B cell (primary cell): ENCODE measurements around the gene FCN1. TPM values are rescaled to one million over a fixed set of nuclear protein-coding genes. Genes with fewer than 3 reads are reported as not detected.

Experiments used
- ATAC-seq: fragments of 200-7000 bp; cut with Tn5 transposase; one replicate; pipeline ENCODE4 v1.10.0; 2021; ENCODE audit warnings: low read depth, mild to moderate bottlenecking, moderate number of reproducible peaks, moderate library complexity
- CTCF ChIA-PET: fragments of 350-600 bp; sonication (Branson Sonifier 250); formaldehyde crosslinking; loops from one replicate; lab custom pipeline; 2021; ENCODE audit warnings: antibody characterized with exemption, inconsistent platforms; lab: Charles Lee
- POLR2A ChIA-PET: fragments of 350-600 bp; sonication (Branson Sonifier 250); formaldehyde crosslinking; loops from one replicate; lab custom pipeline; 2021; ENCODE audit warnings: antibody characterized with exemption; lab: Charles Lee
- DNase-seq: peaks from one replicate; pipeline ENCODE4 v3.0.0; 2013
- H2AFZ ChIP-seq: 2 replicates; pipeline ENCODE4 v1.6.1; 2012; ENCODE audit warnings: mild to moderate bottlenecking, low read depth, low read length; ENCODE audit not compliant: insufficient read depth, poor library complexity, severe bottlenecking
- H3K27ac ChIP-seq, 2 donors: 1 replicate in 1 of 2; 2 replicates in 1 of 2; pipeline ENCODE4 v1.5.1; 2012 to 2013; ENCODE audit warnings: low read length in 2 of 2, mild to moderate bottlenecking in 2 of 2, moderate library complexity in 1 of 2
- H3K27me3 ChIP-seq, 4 experiments: fragments of 200-600 bp in 1 of 4; sonication (generic) in 1 of 4; replicated peaks in 1 of 4; 1 replicate in 2 of 4; 2 replicates in 2 of 4; pipeline versions ENCODE4 v1.6.1 to v1.7.0; 2013 to 2016; ENCODE audit warnings: low read length in 3 of 4, mild to moderate bottlenecking in 2 of 4, mixed read lengths in 1 of 4, moderate library complexity in 1 of 4; ENCODE audit not compliant: insufficient read depth in 4 of 4, control insufficient read depth in 3 of 4; ENCODE audit errors: control extremely low read depth in 1 of 4
- H3K36me3 ChIP-seq, 2 experiments: replicated peaks in 1 of 2; 1 replicate in 1 of 2; 2 replicates in 1 of 2; pipeline versions ENCODE4 v1.6.1 to v1.7.1; 2013; ENCODE audit warnings: low read length in 1 of 2; ENCODE audit not compliant: insufficient read depth in 2 of 2, control insufficient read depth in 1 of 2; ENCODE audit errors: control extremely low read depth in 1 of 2, extremely low read depth in 1 of 2
- H3K4me1 ChIP-seq, 2 donors: fragments of 200-600 bp in 1 of 2; sonication (generic) in 1 of 2; 1 replicate in 1 of 2; 2 replicates in 1 of 2; pipeline versions ENCODE4 v1.5.1 to v1.6.1; 2013 to 2017; ENCODE audit warnings: low read length in 2 of 2; ENCODE audit not compliant: control insufficient read depth in 2 of 2, insufficient read depth in 2 of 2
- H3K4me2 ChIP-seq: replicated peaks from 2 replicates; pipeline ENCODE3; 2012; ENCODE audit warnings: mild to moderate bottlenecking, low read depth, low read length; ENCODE audit not compliant: poor library complexity, severe bottlenecking
- H3K4me3 ChIP-seq, 5 experiments: fragments of 200-600 bp in 1 of 5; sonication (generic) in 1 of 5; 1 replicate in 3 of 5; 2 replicates in 2 of 5; pipeline versions ENCODE4 v1.5.1 to v1.7.0; 2011 to 2016; ENCODE audit warnings: low read length in 4 of 5, mild to moderate bottlenecking in 4 of 5, low read depth in 2 of 5, control low read depth in 1 of 5, moderate library complexity in 1 of 5; ENCODE audit not compliant: insufficient read depth in 1 of 5; ENCODE audit errors: control extremely low read depth in 1 of 5, extremely low read depth in 1 of 5
- H3K79me2 ChIP-seq: fragments of 200-600 bp; sonication (generic); one replicate; pipeline ENCODE4 v1.6.0; 2016; ENCODE audit warnings: low read length; ENCODE audit not compliant: control insufficient read depth, insufficient read depth
- H3K9ac ChIP-seq: fragments of 200-600 bp; sonication (generic); 2 replicates; pipeline ENCODE4 v1.6.1; 2017; ENCODE audit warnings: mild to moderate bottlenecking, low read length, moderate library complexity
- H3K9me3 ChIP-seq, 3 donors: one replicate each; pipeline versions ENCODE4 v1.6.1 to v1.7.1; 2013; ENCODE audit warnings: low read length in 2 of 3; ENCODE audit not compliant: control insufficient read depth in 2 of 3, insufficient read depth in 1 of 3; ENCODE audit errors: control extremely low read depth in 1 of 3
- H4K20me1 ChIP-seq: 2 replicates; pipeline ENCODE4 v1.6.0; 2012; ENCODE audit warnings: mild to moderate bottlenecking, low read length; ENCODE audit not compliant: insufficient read depth, control insufficient read depth, poor library complexity, severe bottlenecking
- H3K27ac Mint-ChIP-seq: one replicate; pipeline ENCODE4 v1.8.0; 2021; ENCODE audit warnings: mixed read lengths
- H3K27me3 Mint-ChIP-seq: one replicate; pipeline ENCODE4 v1.8.0; 2021; ENCODE audit warnings: mixed read lengths
- H3K4me1 Mint-ChIP-seq: one replicate; pipeline ENCODE4 v1.8.0; 2021; ENCODE audit warnings: mixed read lengths
- H3K4me3 Mint-ChIP-seq: one replicate; pipeline ENCODE4 v1.8.0; 2021; ENCODE audit warnings: mixed read lengths
- H3K9me3 Mint-ChIP-seq: one replicate; pipeline ENCODE4 v1.8.0; 2022; ENCODE audit warnings: mixed read lengths; ENCODE audit not compliant: insufficient read depth
- CTCF ChIP-seq: fragments of 200-600 bp; IDR thresholded peaks from one replicate; pipeline ENCODE4 v1.8.0; 2022; ENCODE audit warnings: antibody characterized with exemption, mild to moderate bottlenecking
- EZH2 ChIP-seq: IDR thresholded peaks from 2 replicates; pipeline ENCODE4 v1.6.1; 2012; ENCODE audit warnings: borderline replicate concordance, low read depth, mild to moderate bottlenecking, moderate library complexity, low read length; ENCODE audit not compliant: insufficient read depth, poor library complexity, severe bottlenecking
- WGBS: methylation state at CpG from one replicate; pipeline ENCODE4 v1.1.5; 2013; ENCODE audit warnings: missing lambda C conversion rate; ENCODE audit not compliant: insufficient coverage; 5-methylcytosine and 5-hydroxymethylcytosine counted together
- intact Hi-C: fragments of 100-400 bp; cut with micrococcal nuclease; formaldehyde crosslinking; loops from one replicate; pipeline ENCODE4 v1.10.0; 2022
- polyA plus RNA-seq: library from polyadenylated mRNA; depleted of rRNA; stranded (reverse); fragments of >200 nt; gene quantifications from 2 replicates; pipeline ENCODE4 v1.2.3, GENCODE V29; 2012
- total RNA-seq, 2 donors: library from RNA; stranded (reverse); fragments of 120-200 nt in 1 of 2; gene quantifications; 1 replicate in 1 of 2; 2 replicates in 1 of 2; pipeline versions ENCODE4 v1.2.3 to v1.2.4, GENCODE V29; 2013 to 2022

FCN1 gene
- total and polyA plus RNA-seq, 2 donors (not counting 1 experiment from before 2014, with no cell fraction given) = 2.2 to 20.6 TPM

- H3K27ac ChIP-seq = no peak overlapping the region
- no peak for DNase-seq
- H2AFZ ChIP-seq = no peak overlapping the region
- POLR2A ChIA-PET = no interaction called here
- H3K9me3 Mint-ChIP-seq = no peaks in the 10 kb centered on the region
- peaks cover 0 to 9% (median 2%) of the 10 kb centered on the region in 4 experiments for H3K27me3 ChIP-seq
- peaks cover 11% of the 10 kb centered on the region for H3K27me3 Mint-ChIP-seq
- H3K4me3 ChIP-seq = no peak overlapping the region
- no peak overlapping the region for H3K4me2 ChIP-seq
- H3K79me2 ChIP-seq = no peaks in the 10 kb centered on the region
- CTCF ChIA-PET = no interaction called here
- intact Hi-C loops = no loop called here
- no peak overlapping the region for H3K4me3 Mint-ChIP-seq
- TF ChIP-seq EZH2 = no peak
- no peak for TF ChIP-seq CTCF
- H3K36me3 ChIP-seq = no peaks in the 10 kb centered on the region
- no peaks in the 10 kb centered on the region for H4K20me1 ChIP-seq
- ATAC-seq = no peak
- no peak overlapping the region for H3K27ac Mint-ChIP-seq
- no peak overlapping the region for H3K9ac ChIP-seq
- peaks cover 0 to 4% (median 0%) of the 10 kb centered on the region in 3 donors for H3K9me3 ChIP-seq
- WGBS = 84% methylated on average over 9 of the region's 13 CpGs
- no peaks in the 10 kb centered on the region for H3K4me1 Mint-ChIP-seq
- H3K4me1 ChIP-seq = no peaks in the 10 kb centered on the region
Observed at GRCh38 chr9:134908524-134909309, 9.0 kb downstream of the FCN1 start.

DNA sequence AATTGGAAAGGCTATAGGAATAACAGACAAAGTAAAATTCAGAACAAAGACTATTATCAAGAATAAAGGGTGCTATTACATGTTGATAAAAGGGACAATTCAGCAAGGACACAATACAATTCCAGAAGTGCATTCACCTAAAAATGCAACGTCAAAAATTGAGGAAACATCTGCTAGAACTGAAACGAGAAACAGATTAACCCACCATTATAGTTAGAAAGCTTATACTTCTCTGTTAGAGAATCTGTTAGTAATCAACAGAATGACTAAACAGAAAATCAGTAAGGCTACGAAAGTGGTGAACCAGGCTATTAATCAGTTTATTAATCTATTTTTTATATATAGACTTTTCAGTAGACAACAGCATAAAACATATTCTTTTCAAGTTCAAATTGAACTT, 14.8 kb downstream of the FCN1 start:
- intact Hi-C loops = no loop called here
- Histone ChIP-seq H2AFZ (no peak overlapping the region), H3K9ac (no peak overlapping the region), H3K27me3 (peaks cover 0 to 3% (median 1%) of the 10 kb centered on the region in 4 experiments), H4K20me1 (no peaks in the 10 kb centered on the region), H3K27ac (no peak overlapping the region), H3K9me3 (peaks cover 0 to 15% (median 9%) of the 10 kb centered on the region in 3 donors), H3K4me1 (no peaks in the 10 kb centered on the region), H3K4me2 (no peak overlapping the region), H3K36me3 (no peaks in the 10 kb centered on the region), H3K79me2 (no peaks in the 10 kb centered on the region), H3K4me3 (no peak overlapping the region)
- Mint-ChIP-seq H3K9me3 (peaks cover 8% of the 10 kb centered on the region), H3K27me3 (peaks cover 19% of the 10 kb centered on the region), H3K27ac (no peak overlapping the region), H3K4me3 (no peak overlapping the region), H3K4me1 (no peaks in the 10 kb centered on the region)
- ChIA-PET POLR2A (no interaction called here), CTCF (no interaction called here)
- no peak for DNase-seq
- WGBS = no CpG with 5 or more reads among the region's 3 CpGs
- no peak for ATAC-seq
- TF ChIP-seq EZH2 (no peak), CTCF (no peak)
